ENCODE results near the gene BPIFB1.

Gene BPIFB1

GRCh38 chr20:33282991-33283555 is at the start of gene BPIFB1:
Gene BPIFB1 (plus strand): TSS chr20:33283214. CDS start chr20:33286074, 2,860 bp downstream.
- DNase-seq, result no peak

GRCh38 chr20:33234050-33234449 is 49.0 kb upstream of the BPIFB1 start:
- no peak for DNase-seq

- no peak for DNase-seq
These were observed 47.3 kb upstream of the BPIFB1 start, which contains the start of gene BPIFA1 for GRCh38 chr20:33235696-33236095. Gene BPIFA1 (plus strand): TSS chr20:33235996. CDS start chr20:33237712, 1,716 bp downstream.

- DNase-seq, result no peak
These were observed 46.7 kb upstream of the BPIFB1 start for GRCh38 chr20:33236351-33236750.

GRCh38 chr20:33237989-33238388 is 45.0 kb upstream of the BPIFB1 start:
- DNase-seq, result no peak

- no peak for DNase-seq
These were observed 43.6 kb upstream of the BPIFB1 start for GRCh38 chr20:33239418-33239817.

GRCh38 chr20:33239979-33240736 is 42.9 kb upstream of the BPIFB1 start:
- DNase-seq, result no peak

GRCh38 chr20:33240923-33241322 is 42.1 kb upstream of the BPIFB1 start:
- DNase-seq, result no peak

- no peak for DNase-seq
These were observed 40.5 kb upstream of the BPIFB1 start for GRCh38 chr20:33242319-33243100.

- no peak for DNase-seq
These were observed 36.9 kb upstream of the BPIFB1 start for GRCh38 chr20:33246077-33246476.

GRCh38 chr20:33249456-33249855 is 33.6 kb upstream of the BPIFB1 start:
- no peak for DNase-seq

GRCh38 chr20:33250666-33251065 is 32.3 kb upstream of the BPIFB1 start:
- no peak for DNase-seq

GRCh38 chr20:33251496-33251895 is 31.5 kb upstream of the BPIFB1 start:
- DNase-seq, result no peak

- no peak for DNase-seq
These were observed 30.6 kb upstream of the BPIFB1 start for GRCh38 chr20:33252460-33252859.

- no peak for DNase-seq
These were observed 28.0 kb upstream of the BPIFB1 start for GRCh38 chr20:33255005-33255404.

- DNase-seq, result no peak
These were observed 25.8 kb upstream of the BPIFB1 start for GRCh38 chr20:33257237-33257636.

GRCh38 chr20:33259371-33259770 is 23.6 kb upstream of the BPIFB1 start:
- no peak for DNase-seq

GRCh38 chr20:33261465-33261864 is 21.5 kb upstream of the BPIFB1 start:
- DNase-seq, result no peak

GRCh38 chr20:33262658-33263065 is 20.4 kb upstream of the BPIFB1 start:
- peak; percentile 6 for DNase-seq

GRCh38 chr20:33263784-33264183 is 19.2 kb upstream of the BPIFB1 start:
- DNase-seq, result no peak

- no peak for DNase-seq
These were observed 15.3 kb upstream of the BPIFB1 start for GRCh38 chr20:33267701-33268100.

- DNase-seq, result no peak
These were observed 10.7 kb upstream of the BPIFB1 start for GRCh38 chr20:33272155-33272873.

All from CD4-positive, alpha-beta T cell treated with Interferon gamma for 1 hour (primary cell).